ENCODE data around the gene CLSTN1.

GRCh38 chr1:9774712-9775679 lies 48.8 kb downstream of the CLSTN1 start:
- no peak for TF ChIP-seq CTCF (IDR thresholded peaks at IDR 0.05)
- TF ChIP-seq EZH2 (IDR thresholded peaks at IDR 0.05; ENCODE audit: borderline replicate concordance, insufficient read depth, low read depth, low read length, poor library complexity, severe bottlenecking) = no peak

Data from B cell (primary cell).